Stimulated activated CD4-positive, alpha-beta T cell treated with anti-CD3 and anti-CD28 coated beads, Interleukin-1b, Interleukin-23, amount 100 ng/mL, for 24 hours (primary cell): ENCODE data around the gene NAALAD2.
"Not testable (repeated sequence)": the region's sequence is repeated elsewhere in the genome, so short reads cannot be mapped to it uniquely, and the experiment has no call there.

ENCODE experiments used
- DNase-seq, 4 experiments: peaks; one replicate each; pipeline ENCODE4 v3.0.0-alpha.2; 2020; ENCODE audit warnings: low read depth in 4 of 4, low spot score in 1 of 4

Gene NAALAD2

GRCh38 chr11:90134478-90135003 lies at the start of gene NAALAD2:
NAALAD2 (plus strand) TSS chr11:90134663; CDS start chr11:90134759, 96 bp downstream.
- no peak for DNase-seq

DNA sequence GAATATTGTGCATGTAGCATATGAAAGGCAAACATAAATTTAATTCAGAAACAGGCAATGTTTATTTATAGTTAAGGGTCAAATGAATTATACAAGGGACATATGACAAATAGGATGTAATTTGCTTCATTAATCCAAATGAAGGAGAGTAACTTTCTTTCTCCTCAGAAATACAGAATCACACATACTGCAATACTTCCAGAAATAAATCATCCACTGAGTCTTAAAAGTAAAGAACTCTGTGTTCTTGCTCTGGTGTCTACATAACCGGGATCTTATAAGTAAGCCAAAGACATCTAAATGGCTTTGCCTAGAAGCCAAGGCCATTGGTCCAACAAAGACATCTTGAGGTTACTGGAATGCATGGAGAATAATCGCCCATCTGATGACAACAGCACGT lies 48.8 kb upstream of the NAALAD2 start, which contains the start of gene UBTFL1:
UBTFL1 (plus strand) TSS at position 301 of the 400 bp plus-strand sequence; CDS start at position 301, 0 bp downstream.
- not testable (repeated sequence) for DNase-seq

GRCh38 chr11:90088731-90089130 lies 45.7 kb upstream of the NAALAD2 start:
- not testable (repeated sequence) for DNase-seq

DNA sequence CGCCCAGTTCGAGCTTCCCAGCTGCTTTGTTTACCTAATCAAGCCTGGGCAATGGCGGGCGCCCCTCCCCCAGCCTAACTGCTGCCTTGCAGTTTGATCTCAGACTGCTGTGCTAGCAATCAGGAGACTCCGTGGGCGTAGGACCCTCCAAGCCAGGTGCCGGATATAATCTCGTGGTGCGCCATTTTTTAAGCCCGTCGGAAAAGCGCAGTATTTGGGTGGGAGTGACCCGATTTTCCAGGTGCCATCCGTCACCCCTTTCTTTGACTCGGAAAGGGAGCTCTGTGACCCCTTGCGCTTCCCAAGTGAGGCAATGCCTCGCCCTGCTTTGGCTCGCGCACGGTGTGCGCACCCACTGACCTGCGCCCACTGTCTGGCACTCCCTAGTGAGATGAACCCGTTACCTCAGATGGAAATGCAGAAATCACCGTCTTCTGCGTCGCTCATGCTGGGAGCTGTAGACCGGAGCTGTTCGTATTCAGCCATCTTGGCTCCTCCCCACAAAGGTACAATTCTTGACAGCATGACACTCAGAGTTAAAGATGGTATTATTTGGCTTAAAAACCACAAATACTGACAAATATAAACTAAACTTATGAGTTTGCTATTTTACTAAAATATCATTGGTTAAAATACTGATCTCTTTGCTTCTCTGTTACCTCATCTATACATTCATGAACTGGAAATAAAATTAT lies 39.1 kb upstream of the NAALAD2 start:
- not testable (repeated sequence) for DNase-seq

DNA sequence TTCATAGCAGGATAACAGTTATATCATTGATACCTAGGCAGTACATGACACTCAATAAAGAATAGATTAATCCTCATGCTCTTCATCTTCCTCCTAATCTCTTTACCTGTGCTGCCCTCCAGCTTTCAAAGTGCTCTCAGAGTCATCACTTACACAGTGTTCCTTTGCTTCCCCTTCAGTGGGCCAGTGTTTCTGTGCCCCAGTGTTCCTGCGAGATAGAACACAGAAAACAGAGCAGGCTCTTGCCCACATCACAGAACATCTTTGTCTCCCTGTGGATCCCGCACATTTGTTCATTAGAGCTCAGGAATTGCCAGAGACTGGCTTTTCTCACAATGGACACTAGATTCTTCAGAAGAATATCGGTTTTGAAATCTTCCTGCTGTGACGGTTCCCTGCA lies 36.2 kb upstream of the NAALAD2 start:
- DNase-seq, result not testable (repeated sequence)

GRCh38 chr11:90100431-90100830 lies 34.0 kb upstream of the NAALAD2 start:
- no peak for DNase-seq

DNA sequence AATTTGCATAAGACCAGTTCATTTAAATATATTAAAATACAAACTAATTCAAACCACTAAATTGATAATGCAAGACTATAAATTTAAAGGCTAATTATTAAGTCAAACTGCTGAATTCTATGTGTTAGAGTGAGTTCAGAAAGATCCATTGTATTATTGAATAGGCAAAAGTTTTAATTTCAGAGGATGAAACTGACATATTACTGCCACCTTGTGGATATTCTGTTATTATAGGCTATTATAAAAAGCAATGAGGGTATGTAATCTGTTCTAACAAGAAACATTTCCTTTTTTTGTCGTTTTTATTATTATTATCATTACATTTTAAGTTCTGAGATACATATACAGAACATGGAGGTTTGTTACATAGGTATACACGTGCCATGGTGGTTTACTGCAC lies 20.9 kb upstream of the NAALAD2 start:
- no peak for DNase-seq

DNA sequence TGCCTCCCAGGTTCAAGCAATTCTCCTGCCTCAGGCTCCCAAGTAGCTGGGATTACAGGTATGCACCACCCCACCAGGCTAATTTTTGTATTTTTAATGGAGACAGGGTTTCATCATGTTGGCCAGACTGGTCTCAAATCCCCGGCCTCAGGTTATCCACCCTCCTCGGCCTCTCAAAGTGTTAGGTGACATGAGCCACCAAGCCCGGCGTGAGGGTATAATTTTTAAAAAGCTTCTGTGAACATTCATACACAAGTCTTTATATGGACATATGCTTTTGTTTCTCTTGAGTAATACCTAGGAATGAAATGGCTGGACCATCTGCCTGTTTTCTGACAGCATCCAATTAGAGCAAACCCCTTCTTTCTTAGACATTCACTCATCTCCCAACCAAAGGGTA lies 14.3 kb upstream of the NAALAD2 start:
- no peak for DNase-seq

GRCh38 chr11:90124371-90124770 lies 10.1 kb upstream of the NAALAD2 start:
- no peak for DNase-seq

DNA sequence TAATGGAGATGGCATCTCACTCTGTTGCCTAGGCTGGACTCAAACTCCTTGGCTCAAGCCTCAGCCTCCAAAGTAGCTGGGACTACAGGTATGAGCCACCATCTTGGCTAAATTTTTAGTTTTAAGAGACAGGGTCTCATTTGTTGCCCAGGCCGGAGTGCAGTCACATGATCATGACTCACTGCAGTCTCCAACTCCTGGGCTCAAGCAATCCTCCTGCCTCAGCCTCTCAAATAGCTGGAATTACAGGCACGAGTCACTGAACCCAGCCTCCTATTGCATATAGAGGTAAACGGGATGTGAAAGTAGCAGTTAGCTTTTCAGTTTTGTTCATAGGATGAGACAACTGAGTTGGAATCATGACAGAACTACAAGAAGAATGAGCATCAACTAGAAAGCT lies 9.5 kb upstream of the NAALAD2 start:
- no peak for DNase-seq

- DNase-seq, result no peak
Observed at GRCh38 chr11:90133560-90134477, 644 bp upstream of the NAALAD2 start.

- no peak for DNase-seq
Observed at GRCh38 chr11:90135016-90135415, 553 bp downstream of the NAALAD2 start.

GRCh38 chr11:90148900-90149299 lies 14.4 kb downstream of the NAALAD2 start:
- no peak for DNase-seq

DNA sequence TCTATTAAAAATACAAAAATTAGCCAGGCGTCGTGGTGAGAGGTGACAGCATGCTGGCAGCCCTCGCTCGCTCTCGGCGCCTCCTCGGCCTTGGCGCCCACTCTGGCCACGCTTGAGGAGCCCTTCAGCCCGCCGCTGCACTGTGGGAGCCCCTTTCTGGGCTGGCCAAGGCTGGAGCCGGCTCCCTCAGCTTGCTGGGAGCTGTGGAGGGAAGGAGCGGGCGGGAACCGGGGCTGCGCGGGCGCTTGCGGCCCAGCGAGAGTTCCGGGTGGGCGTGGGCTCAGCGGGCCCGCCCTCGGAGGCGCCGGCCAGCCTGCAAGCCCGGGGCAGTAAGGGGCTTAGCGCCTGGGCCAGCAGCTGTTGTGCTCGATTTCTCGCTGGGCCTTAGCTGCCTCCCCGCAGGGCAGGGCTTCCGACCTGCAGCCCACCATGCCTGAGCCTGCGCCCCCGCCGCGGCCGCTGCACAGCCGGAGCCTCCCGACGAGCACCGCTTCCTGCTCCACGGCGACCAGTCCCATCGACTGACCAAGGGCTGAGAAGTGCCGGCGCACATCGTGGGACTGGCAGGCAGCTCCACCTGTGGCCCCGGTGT lies 32.6 kb downstream of the NAALAD2 start:
- DNase-seq, result not testable (repeated sequence)

DNA sequence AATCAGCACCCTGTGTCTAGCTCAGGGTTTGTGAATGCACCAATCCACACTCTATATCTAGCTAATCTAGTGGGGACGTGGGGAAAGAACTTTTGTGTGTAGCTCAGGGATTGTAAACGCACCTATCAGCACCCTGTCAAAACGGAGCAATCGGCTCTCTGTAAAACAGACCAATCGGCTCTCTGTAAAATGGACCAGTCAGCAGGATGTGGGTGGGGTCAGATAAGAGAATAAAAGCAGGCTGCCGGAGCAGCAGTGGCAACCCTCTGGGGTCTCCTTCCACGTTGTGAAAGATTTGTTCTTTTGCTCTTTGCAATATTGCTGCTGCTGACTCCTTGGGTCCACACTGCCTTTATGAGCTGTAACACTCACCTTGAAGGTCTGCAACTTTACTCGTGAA lies 33.2 kb downstream of the NAALAD2 start:
- not testable (repeated sequence) for DNase-seq

- no peak for DNase-seq
Observed at GRCh38 chr11:90168571-90168970, 34.1 kb downstream of the NAALAD2 start.

- DNase-seq, result no peak
Observed at GRCh38 chr11:90171359-90171758, 36.9 kb downstream of the NAALAD2 start.

DNA sequence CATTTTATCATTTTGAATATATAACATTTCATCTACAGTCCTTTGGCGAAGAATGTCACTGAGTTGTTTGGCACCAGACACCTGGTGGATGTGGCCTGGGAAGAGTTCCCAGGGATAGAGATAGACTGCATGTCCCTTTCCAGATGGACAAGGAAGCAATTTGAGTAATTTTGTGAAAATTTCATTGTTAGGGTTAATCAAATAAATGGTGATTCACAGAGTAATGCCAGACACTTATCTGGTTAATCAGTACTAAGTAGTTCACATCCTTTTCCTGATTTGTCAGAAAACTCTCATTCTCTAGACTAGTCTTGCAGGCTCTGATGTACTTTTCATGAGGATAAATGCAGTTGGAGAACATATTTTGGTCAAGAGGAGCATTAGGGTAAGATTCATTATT lies 41.6 kb downstream of the NAALAD2 start:
- no peak for DNase-seq

- DNase-seq, result no peak
Observed at GRCh38 chr11:90178751-90179150, 44.3 kb downstream of the NAALAD2 start.

DNA sequence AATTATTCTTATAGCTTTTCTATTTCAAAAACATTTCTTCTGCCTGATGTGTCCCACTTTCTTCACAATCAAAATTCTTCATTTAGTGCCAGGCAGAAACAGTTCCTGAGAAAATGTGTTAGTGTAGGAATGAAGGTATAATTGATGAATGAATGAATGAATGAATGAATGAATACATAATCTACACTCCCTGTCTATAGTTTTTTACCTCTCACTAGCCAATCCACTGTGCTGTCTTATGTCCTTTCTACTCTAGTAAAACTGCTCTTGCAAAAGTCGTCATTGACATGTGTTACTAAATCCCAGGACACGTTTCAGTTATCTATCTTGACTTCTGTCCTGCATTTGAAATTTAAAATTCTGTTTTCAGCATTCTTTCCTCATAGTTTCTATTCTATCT lies 45.5 kb downstream of the NAALAD2 start:
- DNase-seq, result no peak

GRCh38 chr11:90187839-90188238 lies 53.4 kb downstream of the NAALAD2 start:
- DNase-seq, result no peak
